ENCODE data around the gene HDHD2.

Gene HDHD2

DNA sequence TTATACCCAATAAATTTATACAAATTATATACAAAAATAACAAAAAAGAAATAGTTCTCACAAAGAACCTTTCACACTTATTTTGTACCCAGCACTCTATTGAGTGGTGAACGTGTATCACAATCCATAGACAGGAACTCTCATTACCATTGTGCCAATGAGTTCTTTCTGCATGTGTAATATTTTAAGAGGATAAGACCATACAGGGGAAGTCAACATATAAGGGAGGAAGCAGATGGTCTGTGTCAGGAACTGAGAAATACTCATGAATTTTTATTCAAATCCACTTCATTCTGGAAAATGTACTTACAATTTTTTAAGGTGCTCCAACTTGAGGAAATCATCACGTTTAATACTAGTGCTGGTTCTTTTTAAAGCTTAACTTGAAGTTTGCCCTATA is 87.8 kb downstream of the HDHD2 start:
- DNase-seq (ENCODE audit: low read depth): no peak
